HepG2 (cell line): ENCODE data around the gene SRRM4. TPM values are rescaled to one million over a fixed set of nuclear protein-coding genes. Genes with fewer than 3 reads are reported as not detected.

Experiments
- ATAC-seq: fragments of 200-7000 bp; cut with Tn5 transposase; 3 replicates; pipeline ENCODE4 v1.9.1; 2020; ENCODE audit warnings: mild to moderate bottlenecking, moderate library complexity
- BruUV-seq: library from RNA; stranded (reverse); fragments of 400-500 nt; replicated peaks from 2 replicates; lab custom pipeline; 2021; lab: Mats Ljungman, UMichigan
- CTCF ChIA-PET: fragments of 300-600 bp; formaldehyde crosslinking; extraction: SDS; loops from one replicate; lab custom pipeline; 2021; ENCODE audit warnings: low total read pairs, inconsistent platforms, low intra/inter-chr PET ratio; lab: Yijun Ruan, JAX
- POLR2A ChIA-PET: fragments of 350-600 bp; sonication (Branson Sonifier 250); formaldehyde crosslinking; loops from one replicate; lab custom pipeline; 2020; ENCODE audit warnings: antibody characterized with exemption, inconsistent platforms; lab: Yijun Ruan, JAX
- DNase-seq: peaks from one replicate; pipeline ENCODE4 v3.0.0-alpha.2; 2015; ENCODE audit warnings: low spot score
- FAIRE-seq: peaks from 3 replicates; lab custom pipeline; 2011; peaks lifted over from hg19 to GRCh38; lab: Jason Lieb, UNC
- H2AFZ ChIP-seq: one replicate; pipeline ENCODE4 v1.6.1; 2011; ENCODE audit warnings: low read length, inconsistent platforms
- H3K27ac ChIP-seq: fragments of 300-600 bp; 3 replicates; pipeline ENCODE4 v1.8.0; 2011; ENCODE audit warnings: mixed run types, mild to moderate bottlenecking, mixed read lengths, low read length, inconsistent platforms; ENCODE audit not compliant: insufficient read depth; ENCODE audit errors: extremely low read length
- H3K27me3 ChIP-seq, 2 experiments: fragments of 200-600 bp in 1 of 2; 2 replicates in 1 of 2; 3 replicates in 1 of 2; pipeline versions ENCODE4 v1.6.0 to v1.8.0; 2011; ENCODE audit warnings: low read length in 2 of 2, mild to moderate bottlenecking in 2 of 2, moderate library complexity in 2 of 2, inconsistent platforms in 1 of 2; ENCODE audit not compliant: insufficient read depth in 2 of 2, control insufficient read depth in 1 of 2
- H3K36me3 ChIP-seq, 2 experiments: fragments of 200-600 bp in 1 of 2; replicated peaks in 1 of 2; 2 replicates in 1 of 2; 3 replicates in 1 of 2; pipeline versions ENCODE4 v1.5.1 to v1.8.0; 2011; ENCODE audit warnings: low read length in 2 of 2, inconsistent platforms in 1 of 2; ENCODE audit not compliant: insufficient read depth in 2 of 2, control insufficient read depth in 1 of 2
- H3K4me1 ChIP-seq: 2 replicates; pipeline ENCODE4 v1.5.1; 2012; ENCODE audit warnings: low read length, inconsistent platforms; ENCODE audit not compliant: insufficient read depth
- H3K4me2 ChIP-seq: 2 replicates; pipeline ENCODE4 v1.6.0; 2011; ENCODE audit warnings: low read depth, low read length, inconsistent platforms
- H3K4me3 ChIP-seq, 3 experiments: fragments of 200-600 bp in 1 of 3; sonication (generic), shearing (Covaris generic) in 1 of 3; replicated peaks in 1 of 3; 2 replicates each; pipeline ENCODE4 v1.5.1; 2011 to 2016; ENCODE audit warnings: low read length in 3 of 3, inconsistent platforms in 2 of 3, low read depth in 2 of 3, mild to moderate bottlenecking in 2 of 3, control low read depth in 1 of 3, mixed read lengths in 1 of 3; ENCODE audit not compliant: insufficient read depth in 1 of 3
- H3K79me2 ChIP-seq: one replicate; pipeline ENCODE4 v1.6.1; 2011; ENCODE audit warnings: low read length, inconsistent platforms; ENCODE audit not compliant: insufficient read depth
- H3K9ac ChIP-seq: 2 replicates; pipeline ENCODE4 v1.6.0; 2011; ENCODE audit warnings: mild to moderate bottlenecking, low read depth, low read length, inconsistent platforms; ENCODE audit not compliant: insufficient read depth
- H3K9me3 ChIP-seq: 2 replicates; pipeline ENCODE4 v1.5.1; 2012; ENCODE audit warnings: mild to moderate bottlenecking, low read length
- H4K20me1 ChIP-seq: 2 replicates; pipeline ENCODE4 v1.6.0; 2011; ENCODE audit warnings: inconsistent platforms, mild to moderate bottlenecking, low read length, moderate library complexity; ENCODE audit not compliant: insufficient read depth
- FOXP1 ChIP-seq, 2 experiments: fragments of 450-650 bp in 1 of 2; IDR thresholded peaks; 2 replicates each; pipeline ENCODE4 v1.6.1; 2017 to 2018; ENCODE audit warnings: antibody characterized with exemption in 1 of 2
- MXI1 ChIP-seq: IDR thresholded peaks from 3 replicates; pipeline ENCODE4 v1.6.1; 2012; ENCODE audit warnings: low read depth, low read length, inconsistent platforms, borderline replicate concordance
- MYNN ChIP-seq: sonication (generic); formaldehyde crosslinking; IDR thresholded peaks from 2 replicates; pipeline ENCODE4 v1.4.0; 2020; ENCODE audit warnings: mild to moderate bottlenecking, low read depth, missing genetic modification reagents
- NAIF1 ChIP-seq: sonication (generic); formaldehyde crosslinking; IDR thresholded peaks from 2 replicates; pipeline ENCODE4 v1.5.0; 2020; ENCODE audit warnings: mild to moderate bottlenecking, missing genetic modification reagents, borderline replicate concordance
- PAF1 ChIP-seq: IDR thresholded peaks from 2 replicates; pipeline ENCODE4 v1.6.1; 2016; ENCODE audit warnings: missing genetic modification reagents, missing compliant biosample characterization
- SMC3 ChIP-seq: IDR thresholded peaks from 2 replicates; pipeline ENCODE4 v1.6.1; 2011; ENCODE audit warnings: low read length, improper control_type of control experiment
- XRCC5 ChIP-seq: fragments of 200-400 bp; formaldehyde crosslinking; optimal IDR thresholded peaks from 2 replicates; pipeline ENCODE3; 2017; ENCODE audit warnings: mild to moderate bottlenecking, low read length
- ZKSCAN1 ChIP-seq: fragments of 150-350 bp; IDR thresholded peaks from 2 replicates; pipeline ENCODE4 v1.6.1; 2014; ENCODE audit warnings: low read length
- ZNF230 ChIP-seq: sonication (generic); formaldehyde crosslinking; IDR thresholded peaks from 2 replicates; pipeline ENCODE4 v1.4.0; 2020; ENCODE audit warnings: mild to moderate bottlenecking, missing genetic modification reagents
- ZNF567 ChIP-seq: sonication (generic); formaldehyde crosslinking; IDR thresholded peaks from 2 replicates; pipeline ENCODE4 v1.8.1; 2023; ENCODE audit warnings: mild to moderate bottlenecking, missing genetic modification reagents, borderline replicate concordance
- WGBS: methylation state at CpG from one replicate; pipeline ENCODE4 v1.1.6; 2017; ENCODE audit warnings: low lambda C conversion rate; 5-methylcytosine and 5-hydroxymethylcytosine counted together
- in situ Hi-C: cut with HindIII; loops from 2 replicates; pipeline ENCODE4 v1.10.0; 2017; ENCODE audit warnings: low pct_unique_long_range_greater_than_20kb; ENCODE audit not compliant: extremely low pct_ligation_motif_present
- intact Hi-C: fragments of 100-400 bp; cut with micrococcal nuclease; formaldehyde crosslinking; loops from one replicate; pipeline ENCODE4 v1.10.0; 2022; ENCODE audit not compliant: unreplicated experiment
- polyA plus RNA-seq, 8 experiments: library from polyadenylated mRNA; depleted of rRNA in 3 of 8; stranded (reverse) in 7 of 8; unstranded in 1 of 8; fragments of >200 nt; fragmentation: Illumina TruSeq in 4 of 8; extraction: Trizol in 4 of 8; gene quantifications; 2 replicates each; pipeline versions ENCODE4 v1.2.1 to v1.2.3, GENCODE V29; 2011 to 2016; ENCODE audit warnings: low read depth in 4 of 8, missing spikeins in 1 of 8, mixed read lengths in 1 of 8; ENCODE audit not compliant: insufficient read depth in 1 of 8
- total RNA-seq, 5 experiments: library from RNA; depleted of rRNA; stranded (reverse); fragments of >200 nt; fragmentation: Illumina TruSeq; extraction: Trizol; gene quantifications; 2 replicates each; pipeline ENCODE4 v1.2.3, GENCODE V29; 2016; ENCODE audit warnings: low read depth in 1 of 5
- TF ChIP-seq, protein P1 (sequence below): sonication (generic); formaldehyde crosslinking; conservative IDR thresholded peaks from 2 replicates; pipeline ENCODE4 v1.8.0; 2022; ENCODE audit warnings: mild to moderate bottlenecking, moderate library complexity, missing genetic modification reagents
- TF ChIP-seq, protein P2 (sequence below): sonication (generic); formaldehyde crosslinking; IDR thresholded peaks from 2 replicates; pipeline ENCODE4 v1.4.0; 2020; ENCODE audit warnings: missing genetic modification reagents

Gene SRRM4
- total and polyA plus RNA-seq, 2 of the 13 experiments (the other 11 are each of a cell fraction or from before 2014, with no cell fraction given): not detected

DNA sequence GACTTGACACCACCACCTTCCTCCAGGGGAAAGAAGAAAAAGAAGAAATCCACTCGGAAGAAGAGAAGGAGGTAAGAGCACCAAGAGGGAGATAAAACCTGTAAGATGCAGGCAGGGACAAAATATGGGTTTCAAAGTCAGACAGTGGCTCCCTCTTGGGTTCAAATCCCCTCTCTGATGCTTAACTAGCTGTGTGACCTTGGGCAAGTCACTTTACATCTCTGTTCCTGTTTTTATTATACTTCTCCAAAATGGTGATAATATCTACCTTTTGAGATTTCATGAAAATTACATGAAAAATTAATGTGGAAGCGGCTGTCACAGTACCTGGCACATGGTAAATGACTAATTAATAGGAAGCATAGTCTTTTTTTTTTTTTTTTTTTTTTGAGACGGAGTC lies 133.0 kb downstream of the SRRM4 start:
- whole genome bisulfite sequencing: 31% methylated on average over 3 of the region's 3 CpGs
- 0 out of 2 replicates have a peak, but pooled peaks cover 2% of the 10 kb centered on the region for H4K20me1 ChIP-seq
- no peak overlapping the region for H3K4me2 ChIP-seq
- no peak overlapping the region for H3K9ac ChIP-seq
- intact Hi-C loops (loop anchor here (2.0 kb wide), 1 partner anchor 299 kb away; no protein-coding TSS in a partner anchor), in situ Hi-C loops (loop anchor here (10.0 kb wide), 1 partner anchor 291 kb away; no protein-coding TSS in a partner anchor)
- FAIRE-seq (no peak), DNase-seq (no peak), ATAC-seq (no peak)
- POLR2A ChIA-PET: no interaction called here
- H3K79me2 ChIP-seq: no peaks in the 10 kb centered on the region
- H2AFZ ChIP-seq: no peak overlapping the region
- no peak overlapping the region for H3K27ac ChIP-seq
- no peaks in the 10 kb centered on the region for H3K36me3 ChIP-seq
- no peaks in the 10 kb centered on the region for H3K4me1 ChIP-seq
- no TSS peak for BruUV-seq
- no peaks in the 10 kb centered on the region for H3K9me3 ChIP-seq
- H3K4me3 ChIP-seq: no peak overlapping the region
- no peak for TF ChIP-seq MYNN (CRISPR knock-in tag)
- CTCF ChIA-PET: interaction anchor here (1.7 kb wide), 1 partner anchor 299 kb away, joined by 12 read pairs; no protein-coding TSS in a partner anchor
- no peaks in the 10 kb centered on the region for H3K27me3 ChIP-seq

DNA sequence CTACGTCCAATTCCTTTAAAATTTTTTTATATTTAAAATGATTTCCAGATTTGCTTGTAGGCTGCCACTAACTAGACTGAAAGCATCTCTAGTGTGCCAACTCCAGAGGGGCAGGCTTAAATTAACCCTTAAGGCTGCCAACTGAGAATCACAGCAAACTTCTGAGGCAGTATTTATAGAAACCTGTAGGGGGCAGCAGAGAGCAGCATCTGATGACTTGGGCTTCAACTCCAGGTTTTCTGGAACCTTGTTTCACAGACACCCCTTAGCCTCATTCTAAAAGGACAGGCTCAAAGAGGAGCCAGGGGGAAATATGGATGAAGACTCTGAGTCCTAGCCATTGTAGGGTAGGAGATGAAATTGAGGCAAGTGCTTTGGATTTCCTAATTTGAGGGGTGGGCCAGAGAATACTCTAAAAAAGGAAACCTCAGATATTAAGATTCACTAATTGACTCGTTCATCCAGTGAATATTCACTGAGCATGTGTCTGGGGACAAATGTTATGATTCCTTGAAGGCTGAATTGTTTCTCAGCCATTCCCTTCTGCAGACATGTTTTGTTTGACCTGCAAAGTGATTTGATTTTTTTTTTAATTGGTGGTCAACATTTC lies 134.1 kb downstream of the SRRM4 start:
- Histone ChIP-seq H3K27me3 (no peaks in the 10 kb centered on the region), H4K20me1 (0 out of 2 replicates have a peak, but pooled peaks cover 2% of the 10 kb centered on the region), H3K9ac (no peak overlapping the region), H3K79me2 (no peaks in the 10 kb centered on the region), H3K36me3 (no peaks in the 10 kb centered on the region), H3K4me2 (no peak overlapping the region), H3K4me3 (no peak overlapping the region), H3K4me1 (no peaks in the 10 kb centered on the region), H3K9me3 (no peaks in the 10 kb centered on the region), H2AFZ (no peak overlapping the region), H3K27ac (no peak overlapping the region)
- ChIA-PET CTCF (interaction anchor here (0.7 to 1.7 kb wide), 2 partner anchors 298 to 430 kb away, joined by 3 to 12 read pairs; no protein-coding TSS in a partner anchor), POLR2A (no interaction called here)
- DNase-seq (peak; percentile 38), FAIRE-seq (peak; percentile 53), ATAC-seq (no peak; the same call in 2 of the 3 replicates)
- WGBS: 2% methylated on average over 2 of the region's 2 CpGs
- intact Hi-C loops (loop anchor here (2.0 kb wide), 1 partner anchor 297 kb away; no protein-coding TSS in a partner anchor), in situ Hi-C loops (loop anchor here (10.0 kb wide), 1 partner anchor 289 kb away; no protein-coding TSS in a partner anchor)
- no TSS peak for BruUV-seq
- TF ChIP-seq, protein P1, sequence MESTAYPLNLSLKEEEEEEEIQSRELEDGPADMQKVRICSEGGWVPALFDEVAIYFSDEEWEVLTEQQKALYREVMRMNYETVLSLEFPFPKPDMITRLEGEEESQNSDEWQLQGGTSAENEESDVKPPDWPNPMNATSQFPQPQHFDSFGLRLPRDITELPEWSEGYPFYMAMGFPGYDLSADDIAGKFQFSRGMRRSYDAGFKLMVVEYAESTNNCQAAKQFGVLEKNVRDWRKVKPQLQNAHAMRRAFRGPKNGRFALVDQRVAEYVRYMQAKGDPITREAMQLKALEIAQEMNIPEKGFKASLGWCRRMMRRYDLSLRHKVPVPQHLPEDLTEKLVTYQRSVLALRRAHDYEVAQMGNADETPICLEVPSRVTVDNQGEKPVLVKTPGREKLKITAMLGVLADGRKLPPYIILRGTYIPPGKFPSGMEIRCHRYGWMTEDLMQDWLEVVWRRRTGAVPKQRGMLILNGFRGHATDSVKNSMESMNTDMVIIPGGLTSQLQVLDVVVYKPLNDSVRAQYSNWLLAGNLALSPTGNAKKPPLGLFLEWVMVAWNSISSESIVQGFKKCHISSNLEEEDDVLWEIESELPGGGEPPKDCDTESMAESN (CRISPR knock-in tag): no peak
- no peak for TF ChIP-seq NAIF1 (CRISPR knock-in tag)
- TF ChIP-seq XRCC5: peak; percentile 63
- TF ChIP-seq, protein P2, sequence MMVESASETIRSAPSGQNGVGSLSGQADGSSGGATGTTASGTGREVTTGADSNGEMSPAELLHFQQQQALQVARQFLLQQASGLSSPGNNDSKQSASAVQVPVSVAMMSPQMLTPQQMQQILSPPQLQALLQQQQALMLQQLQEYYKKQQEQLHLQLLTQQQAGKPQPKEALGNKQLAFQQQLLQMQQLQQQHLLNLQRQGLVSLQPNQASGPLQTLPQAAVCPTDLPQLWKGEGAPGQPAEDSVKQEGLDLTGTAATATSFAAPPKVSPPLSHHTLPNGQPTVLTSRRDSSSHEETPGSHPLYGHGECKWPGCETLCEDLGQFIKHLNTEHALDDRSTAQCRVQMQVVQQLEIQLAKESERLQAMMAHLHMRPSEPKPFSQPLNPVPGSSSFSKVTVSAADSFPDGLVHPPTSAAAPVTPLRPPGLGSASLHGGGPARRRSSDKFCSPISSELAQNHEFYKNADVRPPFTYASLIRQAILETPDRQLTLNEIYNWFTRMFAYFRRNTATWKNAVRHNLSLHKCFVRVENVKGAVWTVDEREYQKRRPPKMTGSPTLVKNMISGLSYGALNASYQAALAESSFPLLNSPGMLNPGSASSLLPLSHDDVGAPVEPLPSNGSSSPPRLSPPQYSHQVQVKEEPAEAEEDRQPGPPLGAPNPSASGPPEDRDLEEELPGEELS: no peak
- TF ChIP-seq PAF1 (CRISPR knock-in tag): no peak
- no peak for TF ChIP-seq MXI1
- TF ChIP-seq ZKSCAN1: no peak
- peak; percentile 43; the same call in 1 of the 2 replicates for TF ChIP-seq SMC3
- TF ChIP-seq ZNF567: no peak
- no peak for TF ChIP-seq FOXP1 (IDR thresholded peaks at IDR 0.05)
- no peak for TF ChIP-seq FOXP1 (CRISPR knock-in tag; IDR thresholded peaks at IDR 0.05)
- no peak for TF ChIP-seq ZNF230 (CRISPR knock-in tag)
